ENCODE measurements around the gene CEP89. TPM values are rescaled to one million over a fixed set of nuclear protein-coding genes. Genes with fewer than 3 reads are reported as not detected.
"Not testable (repeated sequence)": the region's sequence is repeated elsewhere in the genome, so short reads cannot be mapped to it uniquely, and the experiment has no call there.

CEP89 gene
- total RNA-seq, 3 donors from 2014 or later = 12.6 to 19.0 (median 16.1) TPM

- peaks cover 11% of the 10 kb centered on the region for H3K4me1 ChIP-seq (ENCODE audit: low read depth)
- ATAC-seq (no peak), DNase-seq (no peak)
- H3K4me3 ChIP-seq = no peak overlapping the region
- H3K36me3 ChIP-seq (ENCODE audit: low read depth) = no peaks in the 10 kb centered on the region
- intact Hi-C loops (cut with DNase I, micrococcal nuclease) = no loop called here
- no peaks in the 10 kb centered on the region for H3K9me3 ChIP-seq
- TF ChIP-seq CTCF (IDR thresholded peaks at IDR 0.05) = no peak
These were observed 5.0 kb downstream of the CEP89 start for GRCh38 chr19:32966750-32967149.

- DNase-seq = no peak
- Histone ChIP-seq H3K36me3 (ENCODE audit: low read depth) (no peaks in the 10 kb centered on the region), H3K9me3 (no peaks in the 10 kb centered on the region), H3K4me1 (ENCODE audit: low read depth) (no peaks in the 10 kb centered on the region), H3K4me3 (no peak overlapping the region)
- TF ChIP-seq CTCF (IDR thresholded peaks at IDR 0.05) = no peak
- no peak for ATAC-seq
- intact Hi-C loops (cut with DNase I, micrococcal nuclease) = no loop called here
These were observed 26.5 kb downstream of the CEP89 start for GRCh38 chr19:32945260-32945659.

- H3K4me3 ChIP-seq; H3K36me3 ChIP-seq (ENCODE audit: low read depth); intact Hi-C loops (cut with DNase I, micrococcal nuclease); DNase-seq; ATAC-seq; H3K9me3 ChIP-seq; H3K4me1 ChIP-seq (ENCODE audit: low read depth): not testable (repeated sequence)
These were observed 30.5 kb downstream of the CEP89 start for GRCh38 chr19:32941273-32941672.

GRCh38 chr19:32936065-32936464, 35.7 kb downstream of the CEP89 start:
- TF ChIP-seq CTCF (IDR thresholded peaks at IDR 0.05) = no peak
- ATAC-seq = no peak
- intact Hi-C loops (cut with DNase I, micrococcal nuclease) = no loop called here
- no peak overlapping the region for H3K4me3 ChIP-seq
- no peaks in the 10 kb centered on the region for H3K36me3 ChIP-seq (ENCODE audit: low read depth)
- DNase-seq = no peak
- no peaks in the 10 kb centered on the region for H3K9me3 ChIP-seq
- H3K4me1 ChIP-seq (ENCODE audit: low read depth) = no peaks in the 10 kb centered on the region

- Histone ChIP-seq H3K9me3 (no peaks in the 10 kb centered on the region), H3K36me3 (ENCODE audit: low read depth) (no peaks in the 10 kb centered on the region), H3K4me1 (ENCODE audit: low read depth) (no peaks in the 10 kb centered on the region), H3K4me3 (no peak overlapping the region)
- intact Hi-C loops (cut with DNase I, micrococcal nuclease) = no loop called here
- ATAC-seq (no peak), DNase-seq (no peak)
- TF ChIP-seq CTCF (IDR thresholded peaks at IDR 0.05) = no peak
These were observed 36.1 kb downstream of the CEP89 start for GRCh38 chr19:32935629-32936028.

GRCh38 chr19:32933571-32933970, 38.2 kb downstream of the CEP89 start:
- TF ChIP-seq CTCF (IDR thresholded peaks at IDR 0.05) = no peak
- DNase-seq (no peak), ATAC-seq (no peak)
- H3K36me3 ChIP-seq (ENCODE audit: low read depth) = no peaks in the 10 kb centered on the region
- no peak overlapping the region for H3K4me3 ChIP-seq
- intact Hi-C loops (cut with DNase I, micrococcal nuclease) = no loop called here
- H3K9me3 ChIP-seq = no peaks in the 10 kb centered on the region
- H3K4me1 ChIP-seq (ENCODE audit: low read depth) = no peaks in the 10 kb centered on the region
